SK-N-SH (cell line): ENCODE data around the gene MARCHF3. TPM values are rescaled to one million over a fixed set of nuclear protein-coding genes. Genes with fewer than 3 reads are reported as not detected.

Experiments
- CTCF ChIA-PET: fragments of 300-600, 350-600 bp; formaldehyde crosslinking; extraction: SDS; loops from one replicate; lab custom pipeline; 2021; lab: Yijun Ruan, JAX
- POLR2A ChIA-PET: fragments of 350-600 bp; sonication (Branson Sonifier 250); formaldehyde crosslinking; extraction: SDS; loops from one replicate; lab custom pipeline; 2020; ENCODE audit warnings: antibody characterized with exemption, inconsistent platforms; lab: Yijun Ruan, JAX
- DNase-seq: peaks from one replicate; pipeline ENCODE4 v3.0.0; 2012
- H2AFZ ChIP-seq: fragments of 200-600 bp; sonication (generic); 2 replicates; pipeline ENCODE4 v1.8.1; 2016; ENCODE audit warnings: antibody characterized with exemption, mild to moderate bottlenecking, low read depth
- H3F3A ChIP-seq: fragments of 200-600 bp; sonication (generic); replicated peaks from 2 replicates; pipeline ENCODE3; 2016; ENCODE audit warnings: antibody characterized with exemption, mild to moderate bottlenecking; ENCODE audit not compliant: insufficient read depth
- H3K27ac ChIP-seq, 2 experiments: fragments of 200-500 bp in 1 of 2; fragments of 200-600 bp in 1 of 2; sonication (Bioruptor generic) in 1 of 2; sonication (generic), shearing (Covaris generic) in 1 of 2; 2 replicates each; pipeline versions ENCODE4 v1.5.1 to v1.6.1; 2014 to 2016; ENCODE audit warnings: low read depth in 2 of 2, inconsistent platforms in 1 of 2, low read length in 1 of 2, mild to moderate bottlenecking in 1 of 2, mixed read lengths in 1 of 2
- H3K27me3 ChIP-seq: fragments of 200-600 bp; sonication (generic), shearing (Covaris generic); 2 replicates; pipeline ENCODE4 v1.6.1; 2016; ENCODE audit warnings: mixed run types; ENCODE audit not compliant: insufficient read depth
- H3K36me3 ChIP-seq, 2 experiments: fragments of 200-500 bp in 1 of 2; fragments of 200-600 bp in 1 of 2; sonication (Bioruptor generic) in 1 of 2; sonication (generic) in 1 of 2; replicated peaks in 1 of 2; 2 replicates each; pipeline versions ENCODE3 to v1.5.1; 2014 to 2016; ENCODE audit warnings: low read length in 1 of 2, mild to moderate bottlenecking in 1 of 2; ENCODE audit not compliant: insufficient read depth in 2 of 2, control insufficient read depth in 1 of 2
- H3K4me1 ChIP-seq, 2 experiments: fragments of 200-500 bp in 1 of 2; fragments of 200-600 bp in 1 of 2; sonication (Bioruptor generic) in 1 of 2; sonication (generic), shearing (Covaris generic) in 1 of 2; 2 replicates each; pipeline versions ENCODE4 v1.5.1 to v1.6.1; 2014 to 2016; ENCODE audit warnings: low read depth in 1 of 2, low read length in 1 of 2, mixed run types in 1 of 2; ENCODE audit not compliant: insufficient read depth in 2 of 2, control insufficient read depth in 1 of 2
- H3K4me2 ChIP-seq: fragments of 200-600 bp; sonication (generic), shearing (Covaris generic); 2 replicates; pipeline ENCODE4 v1.6.1; 2017; ENCODE audit warnings: mixed run types
- H3K4me3 ChIP-seq, 2 experiments: fragments of 200-500 bp in 1 of 2; fragments of 200-600 bp in 1 of 2; sonication (Bioruptor generic) in 1 of 2; sonication (generic), shearing (Covaris generic) in 1 of 2; 2 replicates each; pipeline versions ENCODE4 v1.5.1 to v1.8.1; 2014 to 2016; ENCODE audit warnings: low read depth in 2 of 2, inconsistent platforms in 1 of 2, low read length in 1 of 2, mild to moderate bottlenecking in 1 of 2, mixed read lengths in 1 of 2, moderate library complexity in 1 of 2
- H3K79me2 ChIP-seq: fragments of 200-600 bp; sonication (generic); 2 replicates; pipeline ENCODE4 v1.8.1; 2017; ENCODE audit warnings: mild to moderate bottlenecking; ENCODE audit not compliant: insufficient read depth
- H3K9ac ChIP-seq: fragments of 200-600 bp; sonication (generic); 2 replicates; pipeline ENCODE4 v1.6.1; 2017; ENCODE audit warnings: mixed run types
- H3K9me2 ChIP-seq: fragments of 200-600 bp; sonication (generic); 2 replicates; pipeline ENCODE4 v1.6.1; 2017; ENCODE audit warnings: mixed run types
- H3K9me3 ChIP-seq: fragments of 200-600 bp; sonication (generic); 2 replicates; pipeline ENCODE4 v1.6.1; 2017; ENCODE audit warnings: mixed run types, mild to moderate bottlenecking, moderate library complexity
- H4K20me1 ChIP-seq: fragments of 200-600 bp; sonication (generic); 2 replicates; pipeline ENCODE4 v1.6.1; 2017; ENCODE audit warnings: mild to moderate bottlenecking, mixed run types; ENCODE audit not compliant: insufficient read depth
- CHD2 ChIP-seq: fragments of 150-350 bp; IDR thresholded peaks from 2 replicates; pipeline ENCODE4 v1.6.1; 2018; ENCODE audit warnings: low read length; ENCODE audit not compliant: partially characterized antibody
- CTCF ChIP-seq: fragments of 200-600 bp; sonication (generic); IDR thresholded peaks from 2 replicates; pipeline ENCODE4 v1.6.1; 2017; ENCODE audit warnings: antibody characterized with exemption, mild to moderate bottlenecking, moderate library complexity
- ELF1 ChIP-seq: IDR thresholded peaks from 2 replicates; pipeline ENCODE4 v1.4.0; 2012
- EP300 ChIP-seq, 2 experiments: IDR thresholded peaks; 2 replicates each; pipeline versions ENCODE4 v1.4.0 to v1.6.1; 2012; ENCODE audit warnings: borderline replicate concordance in 1 of 2, low read depth in 1 of 2, low read length in 1 of 2
- EZH2phosphoT487 ChIP-seq: fragments of 200-600 bp; sonication (generic); IDR thresholded peaks from 2 replicates; pipeline ENCODE4 v1.6.1; 2017; ENCODE audit warnings: low read depth, mixed run types, mild to moderate bottlenecking, antibody characterized with exemption, moderate library complexity, borderline replicate concordance
- FOSL2 ChIP-seq: IDR thresholded peaks from 2 replicates; pipeline ENCODE4 v1.4.0; 2012; ENCODE audit warnings: low read depth, mild to moderate bottlenecking, moderate library complexity, borderline replicate concordance
- FOXJ3 ChIP-seq: sonication (generic); formaldehyde crosslinking; IDR thresholded peaks from 2 replicates; pipeline ENCODE4 v1.5.1; 2020; ENCODE audit warnings: mild to moderate bottlenecking, missing genetic modification reagents
- FOXM1 ChIP-seq: IDR thresholded peaks from 2 replicates; pipeline ENCODE4 v1.4.0; 2012; ENCODE audit warnings: low read depth, mild to moderate bottlenecking
- GABPA ChIP-seq: IDR thresholded peaks from 2 replicates; pipeline ENCODE4 v1.4.0; 2012; ENCODE audit warnings: low read depth, mild to moderate bottlenecking
- GATA2 ChIP-seq: sonication (generic); formaldehyde crosslinking; IDR thresholded peaks from 2 replicates; pipeline ENCODE4 v1.5.0; 2020; ENCODE audit warnings: mild to moderate bottlenecking, missing genetic modification reagents
- IRF3 ChIP-seq: fragments of 150-350 bp; IDR thresholded peaks from 2 replicates; pipeline ENCODE4 v1.6.1; 2016; ENCODE audit warnings: mild to moderate bottlenecking, low read depth, low read length
- MAX ChIP-seq: IDR thresholded peaks from 2 replicates; pipeline ENCODE4 v1.4.0; 2012; ENCODE audit warnings: low read depth
- NFIC ChIP-seq: IDR thresholded peaks from 2 replicates; pipeline ENCODE4 v1.4.0; 2012; ENCODE audit warnings: borderline replicate concordance
- NRF1 ChIP-seq: IDR thresholded peaks from 2 replicates; pipeline ENCODE4 v1.6.1; 2012; ENCODE audit warnings: low read depth, mild to moderate bottlenecking, low read length
- RAD21 ChIP-seq: IDR thresholded peaks from 2 replicates; pipeline ENCODE4 v1.6.1; 2012; ENCODE audit warnings: mild to moderate bottlenecking, low read length
- SIN3A ChIP-seq: IDR thresholded peaks from 2 replicates; pipeline ENCODE4 v1.6.1; 2012; ENCODE audit warnings: low read depth, mild to moderate bottlenecking, low read length, moderate library complexity, borderline replicate concordance
- SMC3 ChIP-seq: IDR thresholded peaks from 2 replicates; pipeline ENCODE4 v1.6.1; 2012; ENCODE audit warnings: low read depth, low read length, improper control_type of control experiment
- TEAD4 ChIP-seq: IDR thresholded peaks from 2 replicates; pipeline ENCODE4 v1.4.0; 2012; ENCODE audit warnings: mild to moderate bottlenecking, borderline replicate concordance; ENCODE audit not compliant: insufficient read depth
- YY1 ChIP-seq: IDR thresholded peaks from 2 replicates; pipeline ENCODE4 v1.4.0; 2012; ENCODE audit warnings: low read depth, mild to moderate bottlenecking
- WGBS: methylation state at CpG from one replicate; pipeline ENCODE4 v1.1.6; 2017; ENCODE audit warnings: low lambda C conversion rate; 5-methylcytosine and 5-hydroxymethylcytosine counted together
- polyA plus RNA-seq, 3 experiments: library from polyadenylated mRNA; depleted of rRNA; stranded (reverse); fragments of >200 nt; gene quantifications; 2 replicates each; pipeline ENCODE4 v1.2.3, GENCODE V29; 2012

Gene MARCHF3
- polyA plus RNA-seq, 1 of the 3 experiments (the other 2 are of a cell fraction) = 21.5 TPM

- CTCF ChIA-PET = no interaction called here
- Histone ChIP-seq H3K4me3 (no peak overlapping the region), H3F3A (no peaks in the 10 kb centered on the region), H3K9me2 (no peaks in the 10 kb centered on the region), H3K9me3 (no peaks in the 10 kb centered on the region), H3K27me3 (no peaks in the 10 kb centered on the region), H3K4me1 (no peaks in the 10 kb centered on the region), H4K20me1 (no peaks in the 10 kb centered on the region), H2AFZ (no peak overlapping the region), H3K9ac (no peak overlapping the region), H3K36me3 (no peaks in the 10 kb centered on the region), H3K79me2 (no peaks in the 10 kb centered on the region), H3K27ac (no peak overlapping the region), H3K4me2 (no peak overlapping the region)
- WGBS = 89% methylated on average over 6 of the region's 6 CpGs
- DNase-seq = no peak
- no peak for TF ChIP-seq IRF3
- no peak for TF ChIP-seq EZH2phosphoT487
- no peak for TF ChIP-seq MAX
- TF ChIP-seq FOXJ3 (CRISPR knock-in tag) = no peak
- TF ChIP-seq RAD21 = no peak
- TF ChIP-seq CHD2 = no peak
- TF ChIP-seq GABPA = no peak
- TF ChIP-seq NRF1 = no peak
- TF ChIP-seq FOSL2 = no peak
- TF ChIP-seq EP300 (IDR thresholded peaks at IDR 0.05; ENCODE audit: borderline replicate concordance in 1 of 2, low read depth in 1 of 2, low read length in 1 of 2) = no peak
- TF ChIP-seq NFIC = no peak
- TF ChIP-seq CTCF = no peak
- TF ChIP-seq SIN3A = no peak
- TF ChIP-seq ELF1 = no peak
- TF ChIP-seq SMC3 = no peak
- no peak for TF ChIP-seq TEAD4
- no peak for TF ChIP-seq FOXM1
- TF ChIP-seq YY1 = no peak
- TF ChIP-seq GATA2 (CRISPR knock-in tag) = no peak
- POLR2A ChIA-PET = no interaction called here
Measured at GRCh38 chr5:126948453-126948852, 81.9 kb downstream of the MARCHF3 start.
